GM06990 (cell line): ENCODE results near the gene IL3.

Source experiments
- DNase-seq: peaks from one replicate; pipeline ENCODE4 v3.0.0-alpha.2; 2011; ENCODE audit not compliant: insufficient read length; ENCODE audit errors: extremely low read depth
- H3K27me3 ChIP-seq: replicated peaks from 2 replicates; pipeline ENCODE4 v1.6.0; 2011; ENCODE audit warnings: low read length; ENCODE audit not compliant: control insufficient read depth, insufficient read depth
- H3K36me3 ChIP-seq: 2 replicates; pipeline ENCODE4 v1.5.1; 2011; ENCODE audit warnings: low read length; ENCODE audit not compliant: control insufficient read depth, insufficient read depth
- H3K4me3 ChIP-seq: replicated peaks from 2 replicates; pipeline ENCODE4 v1.5.1; 2011; ENCODE audit warnings: low read depth, mild to moderate bottlenecking, control low read depth, low read length
- TF ChIP-seq, protein P1 (sequence below): IDR thresholded peaks from 2 replicates; pipeline ENCODE4 v1.5.1; 2011; ENCODE audit warnings: low read length, control low read depth, mild to moderate bottlenecking, inconsistent platforms; ENCODE audit not compliant: insufficient read depth, poor library complexity, severe bottlenecking

Gene IL3

DNA sequence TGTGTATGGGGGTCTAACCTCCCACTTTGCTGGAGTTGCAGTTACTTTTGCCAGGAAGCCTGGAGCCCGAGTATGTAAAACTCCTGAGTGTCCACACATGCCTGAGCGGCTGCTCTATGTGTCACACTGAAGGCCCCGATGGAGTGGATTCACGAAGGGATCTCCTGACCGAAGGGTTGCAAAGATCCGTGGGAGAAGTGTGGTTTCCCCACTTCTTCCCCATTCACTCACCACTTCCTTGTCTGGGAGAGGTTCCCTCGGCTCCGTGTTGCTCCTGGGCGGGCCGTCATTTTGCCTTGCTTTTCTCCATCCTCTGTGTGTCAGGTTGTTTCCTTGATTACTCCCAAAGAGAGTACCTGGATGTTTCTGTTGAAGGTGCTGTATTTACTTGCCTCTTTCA is 16.2 kb upstream of the IL3 start:
- Histone ChIP-seq H3K27me3 (no peaks in the 10 kb centered on the region; the same call in 1 of the 2 replicates), H3K36me3 (no peaks in the 10 kb centered on the region), H3K4me3 (no peak overlapping the region)
- TF ChIP-seq, protein P1, sequence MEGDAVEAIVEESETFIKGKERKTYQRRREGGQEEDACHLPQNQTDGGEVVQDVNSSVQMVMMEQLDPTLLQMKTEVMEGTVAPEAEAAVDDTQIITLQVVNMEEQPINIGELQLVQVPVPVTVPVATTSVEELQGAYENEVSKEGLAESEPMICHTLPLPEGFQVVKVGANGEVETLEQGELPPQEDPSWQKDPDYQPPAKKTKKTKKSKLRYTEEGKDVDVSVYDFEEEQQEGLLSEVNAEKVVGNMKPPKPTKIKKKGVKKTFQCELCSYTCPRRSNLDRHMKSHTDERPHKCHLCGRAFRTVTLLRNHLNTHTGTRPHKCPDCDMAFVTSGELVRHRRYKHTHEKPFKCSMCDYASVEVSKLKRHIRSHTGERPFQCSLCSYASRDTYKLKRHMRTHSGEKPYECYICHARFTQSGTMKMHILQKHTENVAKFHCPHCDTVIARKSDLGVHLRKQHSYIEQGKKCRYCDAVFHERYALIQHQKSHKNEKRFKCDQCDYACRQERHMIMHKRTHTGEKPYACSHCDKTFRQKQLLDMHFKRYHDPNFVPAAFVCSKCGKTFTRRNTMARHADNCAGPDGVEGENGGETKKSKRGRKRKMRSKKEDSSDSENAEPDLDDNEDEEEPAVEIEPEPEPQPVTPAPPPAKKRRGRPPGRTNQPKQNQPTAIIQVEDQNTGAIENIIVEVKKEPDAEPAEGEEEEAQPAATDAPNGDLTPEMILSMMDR = no peak
- no peak for DNase-seq

DNA sequence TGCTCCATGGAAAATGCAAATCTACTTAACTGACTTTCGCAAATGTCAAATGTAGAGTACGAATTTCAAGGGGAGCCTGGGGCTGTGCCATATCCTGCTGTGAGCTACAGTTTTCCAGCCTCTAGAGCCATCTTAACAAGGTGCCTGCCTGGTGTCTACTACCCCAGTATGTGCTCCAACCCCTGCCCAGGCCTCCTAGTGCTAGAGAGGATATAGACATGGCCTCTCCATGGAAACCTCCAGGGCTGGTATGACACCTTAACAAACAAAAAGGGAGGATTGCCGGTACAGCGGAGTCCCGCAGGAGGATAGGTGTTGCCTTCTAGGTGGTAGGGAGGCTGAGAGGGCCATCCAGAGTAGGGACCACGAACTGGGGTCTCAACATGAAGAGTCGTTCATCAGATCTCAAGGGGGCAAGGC is 13.6 kb upstream of the IL3 start:
- H3K27me3 ChIP-seq = no peaks in the 10 kb centered on the region; the same call in 1 of the 2 replicates
- TF ChIP-seq, protein P1 = no peak
- H3K36me3 ChIP-seq = no peaks in the 10 kb centered on the region
- H3K4me3 ChIP-seq = no peak overlapping the region
- DNase-seq = no peak

DNA sequence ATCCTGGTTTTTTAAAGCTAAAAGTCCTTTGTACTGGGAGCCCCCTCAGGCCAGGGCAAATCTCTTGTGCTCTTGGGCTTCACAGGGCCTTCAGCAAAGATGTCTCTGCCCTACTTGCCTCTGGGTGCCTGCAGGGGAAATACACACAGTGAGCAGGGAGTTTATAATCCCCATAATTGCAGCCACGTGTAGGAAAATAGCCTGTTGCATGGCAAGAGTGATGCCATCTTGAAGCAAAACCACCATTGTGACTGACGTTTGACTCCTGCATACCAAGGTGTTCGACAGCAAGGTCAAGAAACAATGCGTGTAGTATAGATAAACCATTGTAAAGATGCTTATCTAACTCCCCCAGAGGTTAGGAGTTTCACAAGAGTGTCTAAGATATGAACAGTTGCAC is 11.4 kb upstream of the IL3 start:
- DNase-seq = no peak
- TF ChIP-seq, protein P1 = no peak
- H3K27me3 ChIP-seq = no peaks in the 10 kb centered on the region; the same call in 1 of the 2 replicates
- H3K4me3 ChIP-seq = no peak overlapping the region
- no peaks in the 10 kb centered on the region for H3K36me3 ChIP-seq

DNA sequence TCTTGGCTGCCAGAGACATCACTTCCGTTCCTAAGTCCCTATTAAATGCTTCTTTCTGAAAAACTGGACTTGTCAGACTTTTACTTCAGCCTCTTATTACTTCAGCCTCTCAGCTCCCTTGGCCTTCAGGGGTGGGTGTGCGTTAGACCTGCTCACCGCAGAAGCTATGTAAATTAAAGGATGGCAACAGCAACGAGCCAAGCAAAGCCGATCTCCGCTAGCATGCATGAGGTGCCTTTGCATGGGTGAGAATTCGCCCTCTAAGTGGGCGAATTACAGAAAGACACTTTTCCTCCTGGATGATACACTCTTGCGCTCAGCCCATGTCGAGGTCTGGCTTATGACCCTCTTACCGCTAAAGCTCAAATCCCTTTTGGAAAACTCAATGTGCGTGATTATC is 10.9 kb upstream of the IL3 start:
- no peak overlapping the region for H3K4me3 ChIP-seq
- TF ChIP-seq, protein P1 = no peak
- no peaks in the 10 kb centered on the region; the same call in 1 of the 2 replicates for H3K27me3 ChIP-seq
- H3K36me3 ChIP-seq = no peaks in the 10 kb centered on the region
- no peak for DNase-seq

DNA sequence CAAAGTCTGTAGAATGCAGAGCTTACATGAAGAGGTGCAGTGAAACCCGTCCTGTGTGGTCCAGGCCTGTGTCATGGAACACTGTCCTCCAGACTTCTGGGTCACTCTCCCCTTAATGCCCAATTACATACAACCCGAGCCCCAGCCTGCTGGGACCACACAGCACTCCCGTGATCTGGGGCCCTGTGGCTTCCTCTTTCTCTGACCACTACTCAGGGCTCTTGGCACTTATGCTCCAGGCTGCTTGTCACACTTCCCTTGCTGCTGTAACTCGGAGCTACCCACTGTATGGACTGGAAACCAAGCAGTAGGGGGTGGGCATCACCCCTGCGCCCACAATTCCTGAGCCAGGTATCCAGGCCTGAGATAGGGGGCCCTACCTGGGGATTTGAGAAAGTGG is 10.3 kb upstream of the IL3 start:
- Histone ChIP-seq H3K4me3 (no peak overlapping the region), H3K36me3 (no peaks in the 10 kb centered on the region), H3K27me3 (no peaks in the 10 kb centered on the region; the same call in 1 of the 2 replicates)
- DNase-seq = no peak
- TF ChIP-seq, protein P1 = no peak
